Measurements from ENCODE around the gene RBFOX2.

Gene RBFOX2

GRCh38 chr22:35892192-35892591, 136.4 kb downstream of the RBFOX2 start:
- no peak for DNase-seq

- no peak for DNase-seq
Observed at GRCh38 chr22:35891442-35891841, 137.2 kb downstream of the RBFOX2 start.

DNA sequence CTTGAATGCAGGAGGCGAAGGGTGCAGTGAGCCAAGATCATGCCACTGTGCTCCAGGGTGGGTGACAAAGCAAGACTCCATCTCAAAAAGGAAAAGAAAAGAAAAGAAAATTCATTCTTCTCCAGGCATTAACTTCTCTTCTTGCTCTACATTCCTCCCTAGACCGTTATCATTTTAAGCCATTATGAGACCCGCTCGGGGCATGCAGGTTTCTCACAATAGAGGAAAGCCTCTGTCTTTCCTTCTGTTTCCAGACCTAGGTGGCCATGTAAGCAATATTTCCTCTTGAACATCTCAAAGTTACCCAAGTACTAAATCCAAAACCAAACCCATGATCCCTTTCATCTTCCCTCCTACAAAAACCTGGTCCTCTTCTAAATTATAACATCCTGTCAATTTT, 139.6 kb downstream of the RBFOX2 start:
- DNase-seq: no peak

GRCh38 chr22:35888181-35888870, 140.3 kb downstream of the RBFOX2 start:
- no peak for DNase-seq

DNA sequence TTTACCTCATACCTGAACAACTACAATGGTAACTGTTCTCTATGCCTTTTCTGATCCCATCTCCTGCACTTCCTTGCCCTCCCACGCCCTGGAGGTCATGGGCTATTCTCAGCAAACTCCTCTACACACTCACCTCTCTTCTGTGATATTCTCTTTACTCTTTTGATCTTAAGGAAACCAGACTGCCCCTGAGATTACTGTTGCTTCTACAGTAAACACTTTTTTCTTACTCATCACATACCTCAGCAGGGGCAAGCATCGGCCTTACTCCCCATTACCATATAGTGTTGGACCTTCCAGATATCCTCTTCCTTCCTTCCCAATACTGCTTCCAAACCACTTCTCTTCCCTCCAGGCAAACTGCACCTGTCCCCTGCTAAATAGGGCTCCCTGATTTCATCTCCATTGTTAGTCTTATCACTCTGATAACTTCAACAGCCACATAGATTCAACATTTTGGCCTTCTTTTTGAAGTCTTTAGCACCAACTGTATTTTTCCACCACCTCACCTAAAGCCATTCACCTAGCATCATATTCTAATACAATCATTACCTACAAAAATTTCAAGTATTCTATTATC, 141.2 kb downstream of the RBFOX2 start:
- DNase-seq: no peak

- no peak for DNase-seq
Observed at GRCh38 chr22:35886309-35886708, 142.3 kb downstream of the RBFOX2 start.

GRCh38 chr22:35884529-35884928, 144.1 kb downstream of the RBFOX2 start:
- DNase-seq: no peak

- no peak for DNase-seq
Observed at GRCh38 chr22:35883031-35883620, 145.5 kb downstream of the RBFOX2 start.

GRCh38 chr22:35882211-35883030, 146.2 kb downstream of the RBFOX2 start:
- no peak for DNase-seq

- no peak for DNase-seq
Observed at GRCh38 chr22:35879351-35879750, 149.3 kb downstream of the RBFOX2 start.

- DNase-seq: no peak
Observed at GRCh38 chr22:35873426-35873825, 155.2 kb downstream of the RBFOX2 start.

GRCh38 chr22:35872451-35872850, 156.2 kb downstream of the RBFOX2 start:
- no peak for DNase-seq

- DNase-seq: peak; percentile 10
Observed at GRCh38 chr22:35870517-35871293, 157.9 kb downstream of the RBFOX2 start.

GRCh38 chr22:35868938-35869337, 159.7 kb downstream of the RBFOX2 start:
- no peak for DNase-seq

DNA sequence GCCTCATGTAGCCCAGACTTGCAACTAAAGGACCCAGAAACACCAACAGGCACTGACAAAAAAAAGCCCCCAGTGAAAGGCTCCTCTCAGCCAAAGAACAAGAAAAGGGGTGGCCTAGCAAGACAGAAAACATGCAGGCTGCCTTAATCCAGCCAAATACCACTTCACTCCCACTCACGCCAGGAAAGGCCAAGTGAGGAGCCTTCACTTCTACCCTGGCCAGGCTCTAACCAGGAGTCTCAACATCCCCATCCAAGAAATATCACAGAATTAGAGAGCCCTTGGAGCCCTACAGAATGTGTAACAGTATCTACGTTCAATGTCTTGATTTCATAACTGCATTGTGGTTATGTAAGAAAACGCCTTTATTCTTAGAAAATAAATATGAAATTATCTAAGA, 162.0 kb downstream of the RBFOX2 start:
- DNase-seq: no peak

GRCh38 chr22:35864545-35865165, 164.0 kb downstream of the RBFOX2 start:
- no peak for DNase-seq

GRCh38 chr22:35863432-35863831, 165.2 kb downstream of the RBFOX2 start:
- no peak for DNase-seq

GRCh38 chr22:35862697-35863096, 165.9 kb downstream of the RBFOX2 start:
- DNase-seq: no peak

DNA sequence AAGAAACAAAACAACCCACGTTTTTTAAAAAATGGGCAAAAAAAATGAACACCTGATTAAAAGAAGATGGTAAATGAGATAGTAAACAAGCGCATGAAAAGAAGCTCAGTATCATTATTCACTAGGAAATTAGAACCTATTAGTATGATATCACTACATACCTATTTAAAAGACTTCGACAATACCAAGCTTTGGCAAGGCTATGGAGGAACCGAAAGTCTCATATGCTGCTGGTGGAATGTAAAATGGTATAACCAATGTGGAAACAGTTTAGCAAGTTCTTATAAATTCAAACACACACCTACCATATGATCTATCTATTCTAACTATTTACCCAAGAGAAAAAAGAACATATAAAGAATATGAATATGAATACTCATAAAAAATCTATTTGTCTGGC, 167.2 kb downstream of the RBFOX2 start:
- no peak for DNase-seq

DNA sequence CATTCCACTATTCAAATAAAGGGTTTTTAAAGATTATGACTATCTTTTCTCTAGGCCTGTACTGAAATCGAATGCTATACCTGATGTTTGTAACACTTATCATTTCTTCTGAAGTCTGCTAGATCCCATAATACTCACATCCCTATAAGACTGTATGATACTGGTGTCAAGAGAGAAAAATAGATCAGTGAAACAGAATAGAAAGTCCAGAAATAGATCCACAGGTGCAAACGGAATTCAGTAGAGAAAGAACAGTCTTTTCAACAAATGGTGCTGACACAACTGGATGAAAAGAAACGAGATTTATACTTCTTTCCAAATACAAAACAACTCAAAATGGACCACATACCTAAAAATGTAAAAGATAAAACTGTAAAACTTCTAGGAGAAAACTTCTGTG, 167.8 kb downstream of the RBFOX2 start:
- no peak for DNase-seq

DNA sequence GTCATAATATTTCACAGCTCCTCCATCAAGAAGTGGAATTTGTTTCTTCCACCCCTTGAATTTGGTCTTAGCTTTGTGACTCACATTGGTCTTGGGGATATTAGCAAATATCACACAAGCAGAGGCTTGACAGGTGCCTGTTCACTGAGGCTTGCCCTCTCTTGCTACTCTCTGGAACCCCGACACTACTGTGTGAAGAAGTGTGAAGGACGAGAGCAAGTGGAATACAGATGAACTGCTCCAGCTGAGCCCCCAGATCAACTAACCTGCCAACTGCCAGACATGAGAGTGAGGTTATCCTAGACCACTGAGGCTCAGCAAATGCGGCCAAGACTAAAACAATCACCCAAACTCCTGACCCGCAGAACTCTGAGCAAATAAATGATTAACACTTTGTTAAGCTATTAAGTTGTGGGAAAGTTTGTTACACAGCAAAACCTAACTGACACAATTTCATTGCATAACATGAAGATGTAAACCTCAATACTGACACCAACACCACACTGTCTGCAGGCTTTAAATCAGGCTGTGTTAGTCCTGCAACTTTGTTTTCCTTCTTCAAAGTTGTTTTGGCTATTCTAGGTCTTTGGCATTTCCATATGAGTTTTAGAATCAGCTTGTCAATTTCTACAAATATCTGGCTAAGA, 168.4 kb downstream of the RBFOX2 start:
- DNase-seq: no peak

- DNase-seq: no peak
Observed at GRCh38 chr22:35854334-35854733, 174.3 kb downstream of the RBFOX2 start.

Measured in NCI-H1694 treated with DMSO at 0.1 percent for 48 hours (cell line).